SU-DHL-6 (cell line): ENCODE results near the gene RAB11FIP3.

Source experiments
- H2AFZ ChIP-seq: fragments of 200-600 bp; sonication (generic); 2 replicates; pipeline ENCODE4 v1.6.1; 2014; ENCODE audit warnings: low read depth, mild to moderate bottlenecking, moderate library complexity, mixed read lengths, antibody characterized with exemption, low read length; ENCODE audit not compliant: severe bottlenecking
- H3F3A ChIP-seq: fragments of 200-600 bp; shearing (Covaris generic); 2 replicates; pipeline ENCODE4 v1.6.0; 2016; ENCODE audit warnings: antibody characterized with exemption, mild to moderate bottlenecking; ENCODE audit not compliant: insufficient read depth
- H3K27ac ChIP-seq: fragments of 200-600 bp; sonication (generic); 2 replicates; pipeline ENCODE4 v1.5.1; 2016; ENCODE audit warnings: low read depth, mild to moderate bottlenecking, low read length, moderate library complexity, mixed read lengths
- H3K27me3 ChIP-seq: fragments of 200-600 bp; sonication (generic), shearing (Covaris generic); 2 replicates; pipeline ENCODE4 v1.6.0; 2014; ENCODE audit warnings: mild to moderate bottlenecking, low read length
- H3K36me3 ChIP-seq: fragments of 200-600 bp; sonication (generic); 2 replicates; pipeline ENCODE4 v1.6.1; 2014; ENCODE audit warnings: mild to moderate bottlenecking, low read length, mixed read lengths
- H3K4me2 ChIP-seq: fragments of 300-600, 200-600 bp; shearing (Covaris generic), sonication (generic); 2 replicates; pipeline ENCODE4 v1.6.0; 2014; ENCODE audit warnings: low read length, low read depth, mild to moderate bottlenecking; ENCODE audit not compliant: poor library complexity, severe bottlenecking
- H3K4me3 ChIP-seq: fragments of 200-600 bp; sonication (generic); 2 replicates; pipeline ENCODE4 v1.5.1; 2014; ENCODE audit warnings: antibody characterized with exemption, low read length, mild to moderate bottlenecking, mixed read lengths; ENCODE audit not compliant: insufficient read depth, poor library complexity, severe bottlenecking
- H3K79me2 ChIP-seq: fragments of 200-600 bp; sonication (generic); 2 replicates; pipeline ENCODE4 v1.6.1; 2014; ENCODE audit warnings: mild to moderate bottlenecking, low read length, moderate library complexity; ENCODE audit not compliant: insufficient read depth
- H3K9ac ChIP-seq: fragments of 200-600 bp; sonication (generic); 2 replicates; pipeline ENCODE4 v1.7.0; 2014; ENCODE audit warnings: mild to moderate bottlenecking, low read length
- H3K9me2 ChIP-seq: fragments of 200-600 bp; sonication (generic); replicated peaks from 2 replicates; pipeline ENCODE4 v1.6.1; 2014; ENCODE audit warnings: low read length; ENCODE audit not compliant: insufficient read depth
- H3K9me3 ChIP-seq: fragments of 200-600 bp; sonication (generic); 2 replicates; pipeline ENCODE4 v1.6.1; 2014; ENCODE audit warnings: low read length, mixed read lengths; ENCODE audit not compliant: insufficient read depth
- H4K20me1 ChIP-seq: fragments of 200-600 bp; sonication (generic); 2 replicates; pipeline ENCODE4 v1.6.1; 2014; ENCODE audit warnings: low read depth, mild to moderate bottlenecking, antibody characterized with exemption, low read length, moderate library complexity, mixed read lengths
- CTCF ChIP-seq: fragments of 200-600 bp; sonication (generic); IDR thresholded peaks from one replicate; pipeline ENCODE4 v1.5.1; 2017; ENCODE audit warnings: antibody characterized with exemption, mild to moderate bottlenecking, low read length, moderate library complexity; ENCODE audit not compliant: insufficient read depth, poor library complexity, severe bottlenecking
- EZH2phosphoT487 ChIP-seq: fragments of 200-600 bp; sonication (generic), shearing (Covaris generic); conservative IDR thresholded peaks from 2 replicates; pipeline ENCODE4 v1.6.1; 2018; ENCODE audit warnings: mild to moderate bottlenecking, antibody characterized with exemption, low read length, moderate library complexity, mixed read lengths

Gene RAB11FIP3

GRCh38 chr16:483341-484075, 58.1 kb downstream of the RAB11FIP3 start:
- Histone ChIP-seq H3K9me2 (no peaks in the 10 kb centered on the region), H3K9ac (no peak overlapping the region), H3K4me2 (no peak overlapping the region), H3K9me3 (no peaks in the 10 kb centered on the region), H3K4me3 (no peak overlapping the region), H3K27ac (no peak overlapping the region), H2AFZ (no peak overlapping the region), H3K79me2 (no peaks in the 10 kb centered on the region), H4K20me1 (no peaks in the 10 kb centered on the region), H3K27me3 (no peaks in the 10 kb centered on the region), H3F3A (no peaks in the 10 kb centered on the region), H3K36me3 (no peaks in the 10 kb centered on the region)
- no peak for TF ChIP-seq CTCF
- TF ChIP-seq EZH2phosphoT487: no peak

GRCh38 chr16:489606-490005, 64.2 kb downstream of the RAB11FIP3 start:
- Histone ChIP-seq H3F3A (no peaks in the 10 kb centered on the region), H4K20me1 (no peaks in the 10 kb centered on the region), H3K9ac (no peak overlapping the region), H3K79me2 (no peaks in the 10 kb centered on the region), H3K4me3 (no peak overlapping the region), H3K9me3 (no peaks in the 10 kb centered on the region), H2AFZ (no peak overlapping the region), H3K36me3 (no peaks in the 10 kb centered on the region), H3K27ac (no peak overlapping the region), H3K27me3 (no peaks in the 10 kb centered on the region), H3K4me2 (no peak overlapping the region), H3K9me2 (no peaks in the 10 kb centered on the region)
- TF ChIP-seq EZH2phosphoT487 (no peak), CTCF (no peak)

GRCh38 chr16:490768-491167, 65.3 kb downstream of the RAB11FIP3 start:
- Histone ChIP-seq H3K4me2 (no peak overlapping the region), H2AFZ (no peak overlapping the region), H3K4me3 (no peak overlapping the region), H3K27me3 (no peaks in the 10 kb centered on the region), H3F3A (no peaks in the 10 kb centered on the region), H3K9ac (no peak overlapping the region), H3K9me3 (no peaks in the 10 kb centered on the region), H3K36me3 (no peaks in the 10 kb centered on the region), H3K9me2 (no peaks in the 10 kb centered on the region), H4K20me1 (no peaks in the 10 kb centered on the region), H3K79me2 (no peaks in the 10 kb centered on the region), H3K27ac (no peak overlapping the region)
- TF ChIP-seq CTCF (no peak), EZH2phosphoT487 (no peak)
